Neural cell (in vitro differentiated cells): ENCODE measurements around the gene UBE2E1. TPM values are rescaled to one million over a fixed set of nuclear protein-coding genes. Genes with fewer than 3 reads are reported as not detected.

Experiments
- H2AFZ ChIP-seq: fragments of 200-600, 300-800 bp; sonication (generic), shearing (Covaris generic); 2 replicates; pipeline ENCODE4 v1.6.0; 2014; ENCODE audit warnings: low read depth, mild to moderate bottlenecking, antibody characterized with exemption, low read length, moderate library complexity
- H3F3A ChIP-seq: fragments of 200-600 bp; shearing (Covaris generic); 2 replicates; pipeline ENCODE4 v1.6.1; 2016; ENCODE audit warnings: mild to moderate bottlenecking, moderate library complexity, mixed read lengths, antibody characterized with exemption, low read length; ENCODE audit not compliant: insufficient read depth, poor library complexity, severe bottlenecking
- H3K27ac ChIP-seq: fragments of 200-600, 300-800 bp; sonication (generic), shearing (Covaris generic); 2 replicates; pipeline ENCODE4 v1.5.1; 2014; ENCODE audit warnings: mild to moderate bottlenecking, low read length, moderate library complexity
- H3K27me3 ChIP-seq: fragments of 300-800, 200-600 bp; sonication (generic), shearing (Covaris generic); 2 replicates; pipeline ENCODE4 v1.6.0; 2014; ENCODE audit warnings: mild to moderate bottlenecking, low read depth, low read length, moderate library complexity; ENCODE audit not compliant: insufficient read depth
- H3K36me3 ChIP-seq: fragments of 300-800, 200-600 bp; sonication (generic), shearing (Covaris generic); 2 replicates; pipeline ENCODE4 v1.5.1; 2014; ENCODE audit warnings: mild to moderate bottlenecking, antibody characterized with exemption, low read length, moderate library complexity; ENCODE audit not compliant: insufficient read depth
- H3K4me2 ChIP-seq: fragments of 300-800, 200-600 bp; sonication (generic), shearing (Covaris generic); 2 replicates; pipeline ENCODE4 v1.6.0; 2014; ENCODE audit warnings: mild to moderate bottlenecking, low read length
- H3K4me3 ChIP-seq: fragments of 300-800, 200-600 bp; sonication (generic), shearing (Covaris generic); 2 replicates; pipeline ENCODE4 v1.5.1; 2014; ENCODE audit warnings: mild to moderate bottlenecking, low read length, moderate library complexity
- H3K79me2 ChIP-seq: fragments of 200-600 bp; shearing (Covaris generic); replicated peaks from 2 replicates; pipeline ENCODE4 v1.6.0; 2014; ENCODE audit warnings: mild to moderate bottlenecking, low read length, moderate library complexity; ENCODE audit not compliant: insufficient read depth
- H3K9ac ChIP-seq: fragments of 300-800, 200-600 bp; sonication (generic), shearing (Covaris generic); 2 replicates; pipeline ENCODE4 v1.6.1; 2016; ENCODE audit warnings: mild to moderate bottlenecking, low read length, mixed read lengths
- H3K9me2 ChIP-seq: fragments of 200-600 bp; shearing (Covaris generic); 2 replicates; pipeline ENCODE4 v1.6.1; 2016; ENCODE audit warnings: mild to moderate bottlenecking, low read length, mixed read lengths; ENCODE audit not compliant: insufficient read depth
- H3K9me3 ChIP-seq: fragments of 200-600, 300-800 bp; sonication (generic), shearing (Covaris generic); 2 replicates; pipeline ENCODE4 v1.6.1; 2016; ENCODE audit warnings: mild to moderate bottlenecking, mixed run types, low read length, moderate library complexity, mixed read lengths
- H4K20me1 ChIP-seq: fragments of 200-600 bp; shearing (Covaris generic); 2 replicates; pipeline ENCODE4 v1.6.1; 2016; ENCODE audit warnings: mild to moderate bottlenecking, mixed run types; ENCODE audit not compliant: insufficient read depth
- CTCF ChIP-seq: fragments of 450-650 bp; IDR thresholded peaks from 2 replicates; pipeline ENCODE4 v1.5.1; 2014; ENCODE audit warnings: antibody characterized with exemption, mild to moderate bottlenecking, moderate library complexity; ENCODE audit not compliant: poor library complexity, severe bottlenecking
- EP300 ChIP-seq: fragments of 450-650 bp; conservative IDR thresholded peaks from 2 replicates; pipeline ENCODE4 v1.6.1; 2014; ENCODE audit warnings: antibody characterized with exemption, mild to moderate bottlenecking, moderate library complexity; ENCODE audit not compliant: poor library complexity, severe bottlenecking
- EZH2 ChIP-seq: fragments of 200-600, 300-800 bp; shearing (Covaris generic), sonication (generic); IDR thresholded peaks from 2 replicates; pipeline ENCODE4 v1.6.1; 2014; ENCODE audit warnings: antibody characterized with exemption, low read length, borderline replicate concordance, mild to moderate bottlenecking; ENCODE audit not compliant: insufficient read depth, poor library complexity, severe bottlenecking
- MXI1 ChIP-seq: fragments of 450-650 bp; conservative IDR thresholded peaks from 2 replicates; pipeline ENCODE4 v1.6.1; 2014; ENCODE audit warnings: antibody characterized with exemption, mild to moderate bottlenecking; ENCODE audit not compliant: poor library complexity, severe bottlenecking
- POLR2AphosphoS5 ChIP-seq: IDR thresholded peaks from 2 replicates; pipeline ENCODE4 v1.6.1; 2012
- RAD21 ChIP-seq: fragments of 450-650 bp; conservative IDR thresholded peaks from 2 replicates; pipeline ENCODE4 v1.6.1; 2014; ENCODE audit warnings: antibody characterized with exemption, mild to moderate bottlenecking, moderate library complexity
- SMC3 ChIP-seq: fragments of 450-650 bp; conservative IDR thresholded peaks from 2 replicates; pipeline ENCODE4 v1.6.1; 2014; ENCODE audit warnings: antibody characterized with exemption, mild to moderate bottlenecking, moderate library complexity; ENCODE audit not compliant: poor library complexity
- TAF1 ChIP-seq: IDR thresholded peaks from 2 replicates; pipeline ENCODE4 v1.6.1; 2012; ENCODE audit warnings: low read depth
- polyA plus RNA-seq: library from polyadenylated mRNA; depleted of rRNA; stranded (reverse); fragments of >200 nt; gene quantifications from 2 replicates; pipeline ENCODE4 v1.2.3, GENCODE V29; 2014
- TF ChIP-seq, protein P1 (sequence below): IDR thresholded peaks from 2 replicates; pipeline ENCODE4 v1.6.1; 2012; ENCODE audit warnings: borderline replicate concordance

The UBE2E1 gene
- polyA plus RNA-seq, 1 donor from 2014 or later = 157 TPM

- Histone ChIP-seq H3K4me3 (no peak overlapping the region), H3F3A (no peaks in the 10 kb centered on the region), H3K27me3 (no peaks in the 10 kb centered on the region), H3K9ac (no peak overlapping the region), H3K9me2 (no peaks in the 10 kb centered on the region), H4K20me1 (no peaks in the 10 kb centered on the region), H2AFZ (no peak overlapping the region), H3K9me3 (no peaks in the 10 kb centered on the region), H3K4me2 (no peak overlapping the region), H3K27ac (no peak overlapping the region), H3K36me3 (peaks cover 8% of the 10 kb centered on the region), H3K79me2 (no peaks in the 10 kb centered on the region)
- no peak for TF ChIP-seq RAD21
- TF ChIP-seq, protein P1, sequence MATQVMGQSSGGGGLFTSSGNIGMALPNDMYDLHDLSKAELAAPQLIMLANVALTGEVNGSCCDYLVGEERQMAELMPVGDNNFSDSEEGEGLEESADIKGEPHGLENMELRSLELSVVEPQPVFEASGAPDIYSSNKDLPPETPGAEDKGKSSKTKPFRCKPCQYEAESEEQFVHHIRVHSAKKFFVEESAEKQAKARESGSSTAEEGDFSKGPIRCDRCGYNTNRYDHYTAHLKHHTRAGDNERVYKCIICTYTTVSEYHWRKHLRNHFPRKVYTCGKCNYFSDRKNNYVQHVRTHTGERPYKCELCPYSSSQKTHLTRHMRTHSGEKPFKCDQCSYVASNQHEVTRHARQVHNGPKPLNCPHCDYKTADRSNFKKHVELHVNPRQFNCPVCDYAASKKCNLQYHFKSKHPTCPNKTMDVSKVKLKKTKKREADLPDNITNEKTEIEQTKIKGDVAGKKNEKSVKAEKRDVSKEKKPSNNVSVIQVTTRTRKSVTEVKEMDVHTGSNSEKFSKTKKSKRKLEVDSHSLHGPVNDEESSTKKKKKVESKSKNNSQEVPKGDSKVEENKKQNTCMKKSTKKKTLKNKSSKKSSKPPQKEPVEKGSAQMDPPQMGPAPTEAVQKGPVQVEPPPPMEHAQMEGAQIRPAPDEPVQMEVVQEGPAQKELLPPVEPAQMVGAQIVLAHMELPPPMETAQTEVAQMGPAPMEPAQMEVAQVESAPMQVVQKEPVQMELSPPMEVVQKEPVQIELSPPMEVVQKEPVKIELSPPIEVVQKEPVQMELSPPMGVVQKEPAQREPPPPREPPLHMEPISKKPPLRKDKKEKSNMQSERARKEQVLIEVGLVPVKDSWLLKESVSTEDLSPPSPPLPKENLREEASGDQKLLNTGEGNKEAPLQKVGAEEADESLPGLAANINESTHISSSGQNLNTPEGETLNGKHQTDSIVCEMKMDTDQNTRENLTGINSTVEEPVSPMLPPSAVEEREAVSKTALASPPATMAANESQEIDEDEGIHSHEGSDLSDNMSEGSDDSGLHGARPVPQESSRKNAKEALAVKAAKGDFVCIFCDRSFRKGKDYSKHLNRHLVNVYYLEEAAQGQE = no peak
- TF ChIP-seq EP300 = no peak
- TF ChIP-seq CTCF = no peak
These were observed 98.8 kb downstream of the UBE2E1 start for GRCh38 chr3:23904545-23904944.

- H3K27ac ChIP-seq = no peak overlapping the region
- no peak for TF ChIP-seq MXI1
- no peak for TF ChIP-seq TAF1
- no peak for TF ChIP-seq EP300
- no peak for TF ChIP-seq CTCF
- TF ChIP-seq POLR2AphosphoS5 = no peak
- TF ChIP-seq SMC3 = no peak
- TF ChIP-seq, protein P1 = no peak
- TF ChIP-seq EZH2 = no peak
- TF ChIP-seq RAD21 = no peak
- no peak overlapping the region for H3K4me3 ChIP-seq
- H3K9me2 ChIP-seq = no peaks in the 10 kb centered on the region
- H3F3A ChIP-seq = no peaks in the 10 kb centered on the region
- H3K27me3 ChIP-seq = no peaks in the 10 kb centered on the region
- H2AFZ ChIP-seq = no peak overlapping the region
- no peaks in the 10 kb centered on the region for H3K9me3 ChIP-seq
- no peaks in the 10 kb centered on the region for H4K20me1 ChIP-seq
- peaks cover 4% of the 10 kb centered on the region for H3K36me3 ChIP-seq
- no peak overlapping the region for H3K9ac ChIP-seq
- H3K79me2 ChIP-seq = peaks cover 16% of the 10 kb centered on the region
- no peak overlapping the region for H3K4me2 ChIP-seq
These were observed 103.6 kb downstream of the UBE2E1 start for GRCh38 chr3:23909341-23909740.
